Sigmoid colon (tissue), 7 donors: ENCODE measurements around the gene SRGAP1. TPM values are rescaled to one million over a fixed set of nuclear protein-coding genes. Genes with fewer than 3 reads are reported as not detected.

ENCODE experiments used
- DNase-seq: peaks from one replicate; pipeline ENCODE4 v3.0.0-alpha.2; 2019
- H3K27ac ChIP-seq, 4 donors: fragments of 200-600 bp; sonication (generic); one replicate each; pipeline ENCODE4 v1.5.1; 2016 to 2019; ENCODE audit warnings: mild to moderate bottlenecking in 1 of 4
- H3K27me3 ChIP-seq, 3 donors: fragments of 200-600 bp; sonication (generic); one replicate each; pipeline ENCODE4 v1.5.1; 2019; ENCODE audit warnings: mild to moderate bottlenecking in 1 of 3
- H3K36me3 ChIP-seq, 4 donors: fragments of 200-600 bp; sonication (generic); one replicate each; pipeline ENCODE4 v1.5.1; 2016 to 2019
- H3K4me1 ChIP-seq, 4 donors: fragments of 200-600 bp; sonication (generic); one replicate each; pipeline ENCODE4 v1.5.1; 2017 to 2019
- H3K4me3 ChIP-seq, 4 donors: fragments of 200-600 bp; sonication (generic); one replicate each; pipeline ENCODE4 v1.5.1; 2017 to 2019; ENCODE audit warnings: mild to moderate bottlenecking in 2 of 4, moderate library complexity in 1 of 4
- H3K9me3 ChIP-seq, 4 donors: fragments of 200-600 bp in 3 of 4; sonication (generic) in 3 of 4; one replicate each; pipeline versions ENCODE4 v1.5.1 to v1.6.1; 2013 to 2019
- CTCF ChIP-seq, 4 experiments: fragments of 450-650 bp in 3 of 4; fragments of 200-600 bp in 1 of 4; IDR thresholded peaks; one replicate each; pipeline ENCODE4 v1.5.1; 2016 to 2019; ENCODE audit warnings: antibody characterized with exemption in 4 of 4, mild to moderate bottlenecking in 3 of 4, moderate library complexity in 2 of 4
- EP300 ChIP-seq, 4 donors: sonication (generic); formaldehyde crosslinking; IDR thresholded peaks; one replicate each; pipeline ENCODE4 v1.6.1; 2017; ENCODE audit warnings: antibody characterized with exemption in 4 of 4
- POLR2A ChIP-seq, 2 donors: fragments of 450-650 bp; IDR thresholded peaks; one replicate each; pipeline ENCODE4 v1.6.1; 2016; ENCODE audit warnings: antibody characterized with exemption in 2 of 2, mild to moderate bottlenecking in 2 of 2, moderate library complexity in 2 of 2
- POLR2AphosphoS5 ChIP-seq, 4 donors: sonication (generic); formaldehyde crosslinking; IDR thresholded peaks; one replicate each; pipeline ENCODE4 v1.6.1; 2017; ENCODE audit warnings: antibody characterized with exemption in 4 of 4
- WGBS, 2 donors: extraction: QIAGEN DNeasy Blood & Tissue Kit; methylation state at CpG; one replicate each; pipeline ENCODE4 v1.1.7; 2013; 5-methylcytosine and 5-hydroxymethylcytosine counted together
- intact Hi-C: fragments of 100-400 bp; cut with DNase I; formaldehyde crosslinking; loops from one replicate; pipeline ENCODE4 v1.15.1; 2023
- polyA plus RNA-seq, 3 donors: library from polyadenylated mRNA; stranded (reverse); fragments of 200-250 nt; gene quantifications; one replicate each; pipeline ENCODE4 v1.2.3, GENCODE V29; 2013
- total RNA-seq, 4 donors: library from RNA; depleted of rRNA; stranded (reverse); fragments of >200 nt; gene quantifications; one replicate each; pipeline ENCODE4 v1.1.0, GENCODE V29; 2016
- donor health status: healthy with polysubstance abuse.
- donor health status: Bipolar disorder and iron deficiency.
- donor health status: healthy.

SRGAP1 gene
- total and polyA plus RNA-seq, 7 donors: 2.4 to 16.3 (median 5.4) TPM

- Histone ChIP-seq H3K9me3 (no peaks in the 10 kb centered on the region), H3K4me3 (no peak overlapping the region), H3K4me1 (no peaks in the 10 kb centered on the region), H3K27me3 (no peaks in the 10 kb centered on the region), H3K27ac (no peak overlapping the region), H3K36me3 (no peaks in the 10 kb centered on the region)
- 47 to 74% methylated on average over 4 of the region's 4 CpGs for WGBS, 2 donors
- TF ChIP-seq EP300 (IDR thresholded peaks at IDR 0.05): no peak
- TF ChIP-seq POLR2A (IDR thresholded peaks at IDR 0.05): no peak
- no peak for TF ChIP-seq CTCF (IDR thresholded peaks at IDR 0.05)
- no peak for TF ChIP-seq POLR2AphosphoS5 (IDR thresholded peaks at IDR 0.05)
- intact Hi-C loops: no loop called here
- DNase-seq: no peak
Observed at GRCh38 chr12:64054079-64054520, 209.6 kb downstream of the SRGAP1 start.

DNA sequence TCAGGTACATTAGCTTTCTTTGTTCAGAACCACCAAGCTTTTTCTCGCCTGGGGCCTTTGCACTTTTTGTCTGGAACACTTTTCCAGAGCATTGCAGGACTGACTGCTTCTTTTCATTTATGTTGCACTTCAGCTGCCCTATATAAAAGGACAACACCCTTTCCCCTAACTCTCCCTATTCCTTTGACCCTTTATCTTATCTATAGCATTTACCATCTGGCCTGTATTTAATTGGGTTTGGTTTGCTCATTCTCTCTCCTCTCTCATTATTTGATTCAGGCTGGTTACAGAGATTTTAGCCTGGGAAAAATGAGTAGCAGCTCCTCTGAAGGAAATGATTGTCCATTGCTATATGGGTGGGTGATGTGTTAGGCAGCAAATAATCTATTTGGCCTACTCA lies 212.2 kb downstream of the SRGAP1 start:
- Histone ChIP-seq H3K27ac (no peak overlapping the region), H3K27me3 (no peaks in the 10 kb centered on the region), H3K9me3 (no peaks in the 10 kb centered on the region), H3K4me3 (no peak overlapping the region), H3K36me3 (no peaks in the 10 kb centered on the region), H3K4me1 (no peaks in the 10 kb centered on the region)
- WGBS, 2 donors: 71 to 88% methylated on average over 1 of the region's 1 CpG
- intact Hi-C loops: no loop called here
- no peak for DNase-seq
- TF ChIP-seq EP300 (IDR thresholded peaks at IDR 0.05) (no peak), POLR2AphosphoS5 (IDR thresholded peaks at IDR 0.05) (no peak), CTCF (IDR thresholded peaks at IDR 0.05) (no peak), POLR2A (IDR thresholded peaks at IDR 0.05) (no peak)

DNA sequence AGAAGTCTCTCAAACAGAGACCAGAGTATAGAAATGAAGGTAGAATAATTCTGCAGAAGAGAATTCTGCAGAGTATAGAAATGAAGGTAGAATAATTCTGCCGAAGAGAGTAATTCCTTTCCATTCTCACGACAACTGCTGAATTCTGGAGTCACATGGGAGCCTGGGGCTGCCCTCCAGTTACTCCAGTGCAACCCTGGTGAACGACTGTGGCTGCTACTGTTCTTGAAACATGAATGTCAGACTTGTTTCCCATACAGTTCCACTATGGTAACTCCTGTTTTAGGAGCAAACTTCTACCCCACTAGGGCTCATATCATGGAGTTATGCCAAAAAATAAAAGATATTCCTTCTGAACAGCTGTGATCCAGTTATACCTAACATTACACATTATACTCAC lies 213.2 kb downstream of the SRGAP1 start:
- Histone ChIP-seq H3K4me3 (no peak overlapping the region), H3K9me3 (no peaks in the 10 kb centered on the region), H3K27me3 (no peaks in the 10 kb centered on the region), H3K36me3 (no peaks in the 10 kb centered on the region), H3K27ac (no peak overlapping the region), H3K4me1 (no peaks in the 10 kb centered on the region)
- TF ChIP-seq EP300 (IDR thresholded peaks at IDR 0.05) (no peak), POLR2AphosphoS5 (IDR thresholded peaks at IDR 0.05) (no peak), CTCF (IDR thresholded peaks at IDR 0.05) (no peak), POLR2A (IDR thresholded peaks at IDR 0.05) (no peak)
- DNase-seq: no peak
- intact Hi-C loops: no loop called here
- WGBS, 2 donors: 84 to 93% methylated on average over 3 of the region's 3 CpGs

DNA sequence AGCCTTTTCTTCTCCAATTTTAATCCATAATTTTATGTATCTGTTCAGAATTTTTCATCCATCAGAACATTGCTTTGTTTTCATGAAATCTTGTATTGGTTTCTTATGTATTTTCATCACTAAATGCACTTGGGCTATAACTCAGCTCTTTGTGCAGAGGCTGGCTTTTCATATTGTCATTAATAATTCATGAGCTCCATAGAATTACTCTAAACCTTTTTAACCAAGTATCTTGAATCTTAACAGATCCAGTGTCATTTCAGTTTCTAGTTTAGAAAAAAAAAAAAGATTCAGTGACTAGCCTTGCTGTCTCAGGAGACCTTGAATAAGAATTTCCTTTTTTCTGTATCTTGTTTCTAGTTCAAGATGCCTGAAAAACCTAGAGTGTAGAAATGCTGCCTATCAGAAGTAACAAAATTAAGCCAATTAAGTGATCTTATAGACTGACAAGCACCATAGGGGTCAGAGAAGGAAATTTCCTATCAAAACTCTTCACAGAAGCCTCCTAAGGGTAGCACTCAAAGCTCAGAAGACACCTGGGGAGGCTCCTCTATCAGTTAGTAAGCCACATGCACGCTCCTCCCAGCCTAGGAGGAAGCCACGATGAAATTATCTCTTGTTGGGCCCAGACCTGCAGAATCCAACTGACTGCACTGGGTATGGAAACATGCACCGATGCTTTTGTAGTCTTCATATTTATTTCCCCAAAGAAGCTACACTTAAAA lies 214.2 kb downstream of the SRGAP1 start:
- intact Hi-C loops: no loop called here
- WGBS, 2 donors: 87 to 95% methylated on average over 3 of the region's 3 CpGs
- DNase-seq: no peak
- H3K4me3 ChIP-seq: no peak overlapping the region
- H3K4me1 ChIP-seq: no peaks in the 10 kb centered on the region
- H3K9me3 ChIP-seq: no peaks in the 10 kb centered on the region
- H3K36me3 ChIP-seq: no peaks in the 10 kb centered on the region
- no peak overlapping the region for H3K27ac ChIP-seq
- H3K27me3 ChIP-seq: no peaks in the 10 kb centered on the region
- no peak for TF ChIP-seq POLR2A (IDR thresholded peaks at IDR 0.05)

- H3K27ac ChIP-seq: no peak overlapping the region
- intact Hi-C loops: no loop called here
- no peak for TF ChIP-seq POLR2A (IDR thresholded peaks at IDR 0.05)
- no peak for TF ChIP-seq EP300 (IDR thresholded peaks at IDR 0.05)
- TF ChIP-seq CTCF (IDR thresholded peaks at IDR 0.05): no peak
- TF ChIP-seq POLR2AphosphoS5 (IDR thresholded peaks at IDR 0.05): no peak
Observed at GRCh38 chr12:64059685-64060084, 215.2 kb downstream of the SRGAP1 start.

More at GRCh38 chr12:64059685-64060084, 215.2 kb downstream of the SRGAP1 start:
- WGBS, 2 donors: 94 to 95% methylated on average over 1 of the region's 1 CpG
- Histone ChIP-seq H3K4me1 (no peaks in the 10 kb centered on the region), H3K9me3 (no peaks in the 10 kb centered on the region), H3K4me3 (no peak overlapping the region), H3K36me3 (peaks cover 0 to 3% (median 0%) of the 10 kb centered on the region in 4 donors), H3K27me3 (no peaks in the 10 kb centered on the region)
- DNase-seq: no peak
